H1 (cell line): ENCODE data around the gene ACACB. TPM values are rescaled to one million over a fixed set of nuclear protein-coding genes. Genes with fewer than 3 reads are reported as not detected.

ENCODE experiments used
- CTCF ChIA-PET: fragments of 300-600 bp; sonication (Branson Sonifier 250); formaldehyde crosslinking; loops from one replicate; lab custom pipeline; 2021; ENCODE audit not compliant: partially characterized antibody; lab: Charles Lee
- POLR2A ChIA-PET: fragments of 300-600 bp; sonication (Branson Sonifier 250); formaldehyde crosslinking; loops from one replicate; lab custom pipeline; 2021; ENCODE audit warnings: inconsistent platforms; ENCODE audit not compliant: partially characterized antibody; lab: Charles Lee
- DNase-seq, 2 experiments: peaks; one replicate each; pipeline versions ENCODE4 v3.0.0 to v3.0.0-alpha.2; 2010 to 2022; ENCODE audit warnings: low spot score in 2 of 2, low read depth in 1 of 2, mixed read lengths in 1 of 2
- FAIRE-seq: peaks from 2 replicates; lab custom pipeline; 2011; peaks lifted over from hg19 to GRCh38; lab: Jason Lieb, UNC
- H2AFZ ChIP-seq: 2 replicates; pipeline ENCODE4 v1.8.1; 2012; ENCODE audit warnings: low read length, inconsistent platforms
- H2AK5ac ChIP-seq: 2 replicates; pipeline ENCODE4 v1.6.1; 2013; ENCODE audit warnings: low read depth, low read length
- H2BK120ac ChIP-seq: replicated peaks from 2 replicates; pipeline ENCODE3; 2013; ENCODE audit warnings: low read depth, low read length, inconsistent platforms
- H2BK12ac ChIP-seq: 2 replicates; pipeline ENCODE4 v1.6.1; 2013; ENCODE audit warnings: low read depth, low read length
- H2BK15ac ChIP-seq: 2 replicates; pipeline ENCODE4 v1.6.1; 2013; ENCODE audit warnings: low read length
- H2BK20ac ChIP-seq: 2 replicates; pipeline ENCODE4 v1.6.1; 2013; ENCODE audit warnings: low read length
- H2BK5ac ChIP-seq: 2 replicates; pipeline ENCODE4 v1.6.1; 2013; ENCODE audit warnings: low read depth, low read length
- H3K14ac ChIP-seq: 2 replicates; pipeline ENCODE4 v1.6.1; 2013; ENCODE audit warnings: inconsistent platforms; ENCODE audit not compliant: insufficient read length
- H3K18ac ChIP-seq: 2 replicates; pipeline ENCODE4 v1.6.1; 2013; ENCODE audit warnings: low read length; ENCODE audit errors: extremely low read depth
- H3K23ac ChIP-seq: 2 replicates; pipeline ENCODE4 v1.6.1; 2013; ENCODE audit warnings: inconsistent platforms; ENCODE audit not compliant: insufficient read length
- H3K23me2 ChIP-seq: 2 replicates; pipeline ENCODE4 v1.6.1; 2013; ENCODE audit warnings: low read depth, low read length
- H3K27ac ChIP-seq: 2 replicates; pipeline ENCODE4 v1.6.1; 2011; ENCODE audit warnings: low read depth, low read length, inconsistent platforms
- H3K27me3 ChIP-seq, 4 experiments: replicated peaks in 1 of 4; 1 replicate in 1 of 4; 2 replicates in 3 of 4; pipeline versions ENCODE4 v1.6.1 to v1.8.1; 2011 to 2013; ENCODE audit warnings: low read length in 3 of 4, mild to moderate bottlenecking in 3 of 4, inconsistent platforms in 2 of 4, mixed read lengths in 2 of 4, moderate library complexity in 1 of 4; ENCODE audit not compliant: control insufficient read depth in 3 of 4, insufficient read depth in 3 of 4; ENCODE audit errors: extremely low read depth in 1 of 4
- H3K36me3 ChIP-seq, 4 experiments: 2 replicates each; pipeline versions ENCODE4 v1.6.1 to v1.8.1; 2011 to 2013; ENCODE audit warnings: mild to moderate bottlenecking in 4 of 4, low read length in 3 of 4, moderate library complexity in 2 of 4, control low read depth in 1 of 4, inconsistent platforms in 1 of 4; ENCODE audit not compliant: insufficient read depth in 4 of 4, control insufficient read depth in 2 of 4
- H3K4ac ChIP-seq: replicated peaks from 2 replicates; pipeline ENCODE3; 2013; ENCODE audit warnings: low read length, low read depth, mixed read lengths, inconsistent platforms; ENCODE audit not compliant: insufficient read length
- H3K4me1 ChIP-seq, 4 experiments: replicated peaks in 1 of 4; 1 replicate in 1 of 4; 2 replicates in 3 of 4; pipeline versions ENCODE4 v1.6.1 to v1.8.1; 2011 to 2013; ENCODE audit warnings: low read length in 3 of 4, inconsistent platforms in 2 of 4, mixed read lengths in 1 of 4; ENCODE audit not compliant: insufficient read depth in 4 of 4, control insufficient read depth in 3 of 4
- H3K4me2 ChIP-seq, 2 experiments: 2 replicates each; pipeline versions ENCODE4 v1.6.1 to v1.8.1; 2011 to 2013; ENCODE audit warnings: low read depth in 2 of 2, low read length in 2 of 2, control low read depth in 1 of 2, inconsistent platforms in 1 of 2, mild to moderate bottlenecking in 1 of 2; ENCODE audit not compliant: insufficient read depth in 1 of 2
- H3K4me3 ChIP-seq, 4 experiments: fragments of 200-600, 300-600 bp in 1 of 4; sonication (generic), shearing (Covaris generic), sonication (Bioruptor Twin) in 1 of 4; 2 replicates each; pipeline versions ENCODE4 v1.5.1 to v1.8.1; 2011 to 2016; ENCODE audit warnings: low read length in 4 of 4, low read depth in 3 of 4, control low read depth in 2 of 4, inconsistent platforms in 2 of 4, mild to moderate bottlenecking in 2 of 4, mixed read lengths in 1 of 4, moderate library complexity in 1 of 4; ENCODE audit not compliant: insufficient read depth in 2 of 4; ENCODE audit errors: extremely low read depth in 1 of 4
- H3K56ac ChIP-seq: replicated peaks from 2 replicates; pipeline ENCODE3; 2013; ENCODE audit warnings: low read depth, mild to moderate bottlenecking, mixed read lengths, low read length, inconsistent platforms; ENCODE audit not compliant: insufficient read length
- H3K79me1 ChIP-seq: 2 replicates; pipeline ENCODE4 v1.6.1; 2013; ENCODE audit warnings: low read depth, low read length, control low read depth
- H3K79me2 ChIP-seq, 2 experiments: 2 replicates each; pipeline versions ENCODE4 v1.6.1 to v1.8.1; 2012 to 2013; ENCODE audit warnings: low read length in 2 of 2, mild to moderate bottlenecking in 2 of 2, inconsistent platforms in 1 of 2; ENCODE audit not compliant: insufficient read depth in 2 of 2, control insufficient read depth in 1 of 2
- H3K9ac ChIP-seq, 4 experiments: replicated peaks in 1 of 4; 1 replicate in 1 of 4; 2 replicates in 3 of 4; pipeline versions ENCODE4 v1.6.1 to v1.8.1; 2011 to 2013; ENCODE audit warnings: low read depth in 3 of 4, low read length in 3 of 4, control low read depth in 2 of 4, mild to moderate bottlenecking in 2 of 4, moderate library complexity in 2 of 4, inconsistent platforms in 1 of 4; ENCODE audit errors: extremely low read depth in 1 of 4
- H3K9me3 ChIP-seq, 2 experiments: 2 replicates each; pipeline versions ENCODE4 v1.6.1 to v1.8.1; 2012 to 2013; ENCODE audit warnings: mild to moderate bottlenecking in 2 of 2, moderate library complexity in 2 of 2, control low read depth in 1 of 2, inconsistent platforms in 1 of 2, low read depth in 1 of 2, low read length in 1 of 2, mixed read lengths in 1 of 2; ENCODE audit not compliant: insufficient read depth in 2 of 2
- H4K20me1 ChIP-seq, 2 experiments: replicated peaks in 1 of 2; 2 replicates each; pipeline versions ENCODE3 to v1.8.1; 2011 to 2013; ENCODE audit warnings: inconsistent platforms in 2 of 2, low read length in 2 of 2, mild to moderate bottlenecking in 1 of 2; ENCODE audit not compliant: insufficient read depth in 2 of 2, control insufficient read depth in 1 of 2
- H4K5ac ChIP-seq: 2 replicates; pipeline ENCODE4 v1.6.1; 2013; ENCODE audit warnings: low read length, low read depth, mixed read lengths, inconsistent platforms; ENCODE audit not compliant: insufficient read length
- H4K8ac ChIP-seq: 2 replicates; pipeline ENCODE4 v1.8.0; 2013; ENCODE audit warnings: mild to moderate bottlenecking, moderate library complexity, low read length, inconsistent platforms; ENCODE audit not compliant: insufficient read depth; ENCODE audit errors: extremely low read depth
- H4K91ac ChIP-seq: replicated peaks from 2 replicates; pipeline ENCODE3; 2013; ENCODE audit warnings: low read length, mixed read lengths, inconsistent platforms; ENCODE audit not compliant: insufficient read length
- BRCA1 ChIP-seq: IDR thresholded peaks from 2 replicates; pipeline ENCODE4 v1.6.1; 2012; ENCODE audit warnings: low read depth, low read length, improper control_type of control experiment
- NRF1 ChIP-seq: IDR thresholded peaks from 2 replicates; pipeline ENCODE4 v1.6.1; 2011; ENCODE audit warnings: mild to moderate bottlenecking, low read depth, low read length, improper control_type of control experiment
- RAD21 ChIP-seq, 2 experiments: IDR thresholded peaks in 1 of 2; conservative IDR thresholded peaks in 1 of 2; 2 replicates each; pipeline ENCODE4 v1.6.1; 2011; ENCODE audit warnings: low read depth in 2 of 2, low read length in 2 of 2, improper control_type of control experiment in 1 of 2, inconsistent platforms in 1 of 2, mild to moderate bottlenecking in 1 of 2, moderate library complexity in 1 of 2
- RNF2 ChIP-seq: fragments of 200-900, 300-1000 bp; sonication (generic); IDR thresholded peaks from 2 replicates; pipeline ENCODE4 v1.7.1; 2016; ENCODE audit warnings: borderline replicate concordance, low read depth, mild to moderate bottlenecking, antibody characterized with exemption, low read length; ENCODE audit not compliant: poor library complexity, severe bottlenecking; ENCODE audit errors: missing control alignments
- SRF ChIP-seq: IDR thresholded peaks from 2 replicates; pipeline ENCODE4 v1.6.1; 2011; ENCODE audit warnings: mild to moderate bottlenecking, low read depth, low read length, moderate library complexity
- TAF1 ChIP-seq: IDR thresholded peaks from 2 replicates; pipeline ENCODE4 v1.6.1; 2011; ENCODE audit warnings: mild to moderate bottlenecking, low read depth, low read length
- WGBS, 2 experiments: shearing (Covaris generic) in 1 of 2; methylation state at CpG; one replicate each; pipeline versions ENCODE4 v1.1.6 to v1.1.7; 2013 to 2015; ENCODE audit warnings: low lambda C conversion rate in 2 of 2, mixed read lengths in 2 of 2, inconsistent platforms in 1 of 2, low coverage in 1 of 2, missing lambda C conversion rate in 1 of 2; ENCODE audit not compliant: insufficient replicate concordance in 2 of 2, insufficient coverage in 1 of 2, insufficient read length in 1 of 2; ENCODE audit errors: extremely low coverage in 1 of 2, missing lambda C conversion rate in 1 of 2; 5-methylcytosine and 5-hydroxymethylcytosine counted together
- polyA plus RNA-seq, 7 experiments: library from polyadenylated mRNA; depleted of rRNA in 3 of 7; stranded (reverse) in 5 of 7; unstranded in 2 of 7; fragments of >200 nt in 5 of 7; fragments of 200-250 nt in 2 of 7; gene quantifications; 1 replicate in 5 of 7; 2 replicates in 1 of 7; 4 replicates in 1 of 7; pipeline versions ENCODE4 v1.2.1 to v1.2.3, GENCODE V29; 2011 to 2013; ENCODE audit warnings: missing spikeins in 2 of 7, mixed read lengths in 2 of 7
- total RNA-seq: library from RNA; stranded (reverse); fragmentation: NEBNext Ultra II Directional; extraction: Animal tissue kit (Norgen Biotek cat#: 25700); gene quantifications from 2 replicates; pipeline ENCODE4 v1.2.1, GENCODE V29; 2021

ACACB gene
- total and polyA plus RNA-seq, 2 of the 8 experiments (the other 6 are each of a cell fraction or from before 2014, with no cell fraction given), result 5.8 to 15.3 TPM

- no peak overlapping the region for H3K14ac ChIP-seq
- no peak overlapping the region for H2AK5ac ChIP-seq
- H4K8ac ChIP-seq, result no peak overlapping the region
- H2BK20ac ChIP-seq, result no peak overlapping the region
- WGBS, 2 experiments, result 82% methylated on average over 11 of the region's 11 CpGs; no CpG with 5 or more reads in 1 of the 2 experiments
- H3K9me3 ChIP-seq, result no peaks in the 10 kb centered on the region
- H3K56ac ChIP-seq, result no peak overlapping the region
- H2AFZ ChIP-seq, result no peak overlapping the region
- no peak overlapping the region for H3K9ac ChIP-seq
- H3K4me1 ChIP-seq, result no peaks in the 10 kb centered on the region
- no peak for FAIRE-seq
- no peak overlapping the region for H2BK12ac ChIP-seq
- POLR2A ChIA-PET, result no interaction called here
- H2BK5ac ChIP-seq, result no peak overlapping the region
- no peak overlapping the region for H3K27ac ChIP-seq
- no peak for TF ChIP-seq NRF1
- no peak for TF ChIP-seq BRCA1
- no peak for TF ChIP-seq RAD21 (IDR thresholded peaks at IDR 0.05 in 1 of 2, conservative IDR thresholded peaks at IDR 0.05 in 1 of 2; ENCODE audit: low read depth in 2 of 2, low read length in 2 of 2)
- no peak for TF ChIP-seq RNF2
- no peak for TF ChIP-seq TAF1
- no peak for TF ChIP-seq SRF
- CTCF ChIA-PET, result interaction anchor here (0.8 kb wide), 1 partner anchor 15 kb away, joined by 3 read pairs; no protein-coding TSS in a partner anchor
- no peak overlapping the region for H4K5ac ChIP-seq
- no peak overlapping the region for H3K23ac ChIP-seq
- H4K20me1 ChIP-seq, result no peaks in the 10 kb centered on the region
- H2BK120ac ChIP-seq, result no peak overlapping the region
- H2BK15ac ChIP-seq, result no peak overlapping the region
- H3K4ac ChIP-seq, result no peak overlapping the region
- no peak overlapping the region for H3K18ac ChIP-seq
- H3K4me2 ChIP-seq, result no peak overlapping the region
- no peaks in the 10 kb centered on the region for H3K27me3 ChIP-seq
- DNase-seq, result no peak
- H3K36me3 ChIP-seq, result peaks cover 0 to 20% (median 5%) of the 10 kb centered on the region in 4 experiments; a peak in 6 of 8 replicates
- no peaks in the 10 kb centered on the region for H3K23me2 ChIP-seq
- H3K4me3 ChIP-seq, result no peak overlapping the region
- H3K79me2 ChIP-seq, result no peaks in the 10 kb centered on the region
- no peaks in the 10 kb centered on the region for H3K79me1 ChIP-seq
- no peak overlapping the region for H4K91ac ChIP-seq
These were observed 123.3 kb downstream of the ACACB start for GRCh38 chr12:109239691-109240090.
